ENCODE measurements around the gene ATP5F1C.
"Not testable (repeated sequence)": the region's sequence is repeated elsewhere in the genome, so short reads cannot be mapped to it uniquely, and the experiment has no call there.

ATP5F1C gene

DNA sequence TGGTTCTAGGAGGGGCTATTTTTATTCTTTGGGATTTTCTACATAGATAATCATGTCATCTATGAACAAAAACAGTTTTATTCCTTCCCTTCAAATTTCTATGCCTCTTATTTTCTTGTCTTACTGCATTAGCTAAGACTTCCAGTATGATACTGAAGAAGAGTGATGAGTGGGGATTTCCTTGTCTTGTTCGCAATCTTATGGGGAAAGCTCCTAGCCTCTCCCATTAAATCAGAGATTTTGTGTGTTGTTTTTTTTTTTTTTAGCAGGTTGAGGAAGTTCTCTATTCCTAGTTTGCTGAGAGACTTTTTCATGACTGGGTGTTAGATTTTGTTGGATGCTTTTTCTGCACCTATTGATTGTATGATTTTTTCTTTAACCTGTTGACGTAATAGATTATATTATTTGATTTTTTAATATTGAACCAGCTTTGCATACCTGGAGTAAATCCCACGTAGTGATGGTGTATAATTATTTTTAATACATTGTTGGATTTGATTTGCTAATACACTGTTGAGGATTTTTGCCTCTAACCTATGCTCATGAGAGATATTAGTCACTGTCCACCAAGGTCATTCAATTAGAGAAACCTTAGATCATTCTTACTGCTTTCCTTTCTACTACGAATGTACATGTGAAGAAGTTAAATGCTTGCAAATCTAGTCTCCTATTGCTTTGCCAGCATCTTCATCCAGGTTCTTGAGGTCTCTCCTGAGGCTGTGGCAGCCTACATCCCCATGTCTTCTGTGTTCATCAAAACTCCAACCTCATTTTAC lies 6.5 kb downstream of the ATP5F1C start:
- DNase-seq, result peak; percentile 43

DNA sequence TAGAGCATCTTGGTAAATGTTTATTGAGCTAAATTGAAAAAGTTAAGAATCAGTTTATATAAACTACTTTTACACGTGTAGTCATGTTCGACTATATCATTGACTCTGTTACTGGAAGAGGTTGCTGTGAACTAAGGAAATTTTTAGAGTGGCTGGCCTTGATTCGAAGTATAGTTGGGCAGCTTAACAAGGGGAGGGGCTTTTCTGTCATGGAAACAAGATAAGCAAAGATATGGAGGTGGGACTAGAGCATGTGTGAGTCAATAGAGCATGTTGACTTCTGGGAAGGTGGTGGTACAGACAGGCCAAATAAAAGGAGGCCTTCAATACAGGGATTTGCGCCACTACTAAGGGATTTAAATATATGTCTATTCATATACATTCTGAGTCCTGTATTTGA lies 7.6 kb downstream of the ATP5F1C start:
- DNase-seq, result no peak

DNA sequence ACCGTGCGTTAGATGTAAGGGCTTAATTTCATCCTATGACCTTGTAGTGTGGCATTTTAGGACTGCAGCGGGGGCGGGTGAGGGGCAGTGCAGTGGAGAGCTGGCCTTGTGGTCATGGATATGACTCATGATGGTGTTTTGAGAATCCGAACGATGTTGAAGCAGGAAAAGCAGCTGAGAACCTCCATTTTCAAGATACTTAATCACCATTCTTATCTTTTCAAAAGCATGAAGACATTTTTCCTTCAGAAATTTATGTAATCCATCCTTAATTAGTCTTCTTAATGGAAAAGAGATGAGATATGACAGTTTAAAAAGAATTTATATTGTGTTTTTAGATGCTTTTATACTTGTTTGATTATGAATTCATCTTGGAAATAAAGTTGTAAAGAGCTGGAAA lies 9.6 kb downstream of the ATP5F1C start:
- no peak for DNase-seq

GRCh38 chr10:7802606-7803005 lies 14.6 kb downstream of the ATP5F1C start:
- no peak for DNase-seq

- no peak for DNase-seq
Measured at GRCh38 chr10:7804216-7804615, 16.2 kb downstream of the ATP5F1C start.

- no peak for DNase-seq
Measured at GRCh38 chr10:7804741-7805140, 16.8 kb downstream of the ATP5F1C start.

- no peak for DNase-seq
Measured at GRCh38 chr10:7808686-7809267, 20.8 kb downstream of the ATP5F1C start.

- DNase-seq, result no peak
Measured at GRCh38 chr10:7810443-7810842, 22.5 kb downstream of the ATP5F1C start.

DNA sequence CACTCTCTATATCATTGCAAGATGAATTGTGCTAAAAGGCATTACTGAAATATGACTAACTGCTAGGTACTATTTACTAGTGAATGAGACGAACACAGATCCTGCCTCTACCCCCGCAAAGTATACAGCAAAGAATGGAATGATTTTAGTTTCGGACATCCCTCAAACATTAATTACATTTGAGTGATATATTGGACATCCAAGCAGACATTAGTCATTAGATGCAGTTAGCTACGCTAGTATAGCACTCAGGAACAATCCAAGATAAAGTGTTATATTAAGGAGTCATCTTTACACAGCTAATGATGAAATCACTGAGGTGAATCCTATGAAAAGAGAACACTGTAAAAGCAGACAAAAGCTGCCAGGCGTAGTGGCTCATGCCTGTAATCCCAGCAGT lies 23.0 kb downstream of the ATP5F1C start:
- no peak for DNase-seq

DNA sequence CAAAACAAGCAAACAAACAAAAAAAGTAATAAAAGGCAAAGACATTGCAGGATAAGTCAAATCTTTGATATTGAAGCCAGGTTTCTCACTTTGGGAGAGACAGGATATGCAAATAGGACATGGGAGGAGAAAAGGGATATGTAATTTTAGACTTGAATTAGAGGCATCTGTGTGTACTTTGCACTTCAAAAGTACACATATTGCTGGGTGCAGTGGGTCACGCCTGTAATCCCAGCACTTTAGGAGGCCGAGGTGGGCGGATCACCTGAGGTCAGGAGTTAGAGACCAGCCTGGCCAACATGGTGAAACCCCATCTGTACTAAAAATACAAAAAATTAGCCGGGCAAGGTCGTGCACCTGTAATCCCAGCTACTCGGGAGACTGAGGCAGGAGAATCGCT lies 23.8 kb downstream of the ATP5F1C start:
- not testable (repeated sequence) for DNase-seq

DNA sequence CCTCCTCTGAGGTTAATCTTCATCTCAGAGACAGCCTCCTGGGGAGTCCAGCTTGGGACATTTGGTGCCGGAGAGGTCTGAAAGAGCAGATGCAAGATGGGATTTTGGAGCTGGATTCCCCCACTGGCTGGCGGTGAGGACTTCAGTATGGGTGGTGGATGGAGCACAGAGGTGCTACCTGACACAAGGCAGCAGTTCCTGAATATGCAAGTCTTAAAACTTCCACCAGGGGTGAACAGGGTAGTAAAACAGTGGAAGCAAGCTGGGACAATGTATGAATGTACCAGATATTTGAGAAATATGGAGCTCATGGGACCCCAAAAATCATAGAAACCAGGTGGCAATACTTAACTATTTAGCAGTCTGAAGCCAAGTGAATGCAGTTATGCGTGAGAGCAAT lies 25.5 kb downstream of the ATP5F1C start:
- DNase-seq, result no peak

DNA sequence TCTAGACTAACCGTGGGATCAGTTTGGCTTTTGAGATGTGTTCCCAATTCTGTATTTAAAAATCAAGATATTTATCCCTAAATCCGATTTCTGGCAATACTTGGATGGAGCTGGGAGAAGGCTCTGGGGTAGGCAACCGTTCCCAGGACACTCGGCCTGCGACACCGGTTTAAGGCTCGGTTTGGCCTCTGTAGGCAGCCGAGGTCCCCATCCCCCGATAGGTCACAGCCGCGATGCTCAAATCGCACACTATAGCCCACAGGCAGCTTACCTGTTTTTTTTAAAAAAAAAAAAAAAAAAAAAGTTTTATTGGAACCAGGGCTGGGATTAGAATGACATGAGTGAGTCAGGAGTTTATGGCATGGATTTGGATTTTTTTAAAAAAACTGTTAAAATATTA lies 29.6 kb downstream of the ATP5F1C start:
- DNase-seq, result no peak

- DNase-seq, result peak; percentile 0
Measured at GRCh38 chr10:7817984-7818294, 30.0 kb downstream of the ATP5F1C start.

DNA sequence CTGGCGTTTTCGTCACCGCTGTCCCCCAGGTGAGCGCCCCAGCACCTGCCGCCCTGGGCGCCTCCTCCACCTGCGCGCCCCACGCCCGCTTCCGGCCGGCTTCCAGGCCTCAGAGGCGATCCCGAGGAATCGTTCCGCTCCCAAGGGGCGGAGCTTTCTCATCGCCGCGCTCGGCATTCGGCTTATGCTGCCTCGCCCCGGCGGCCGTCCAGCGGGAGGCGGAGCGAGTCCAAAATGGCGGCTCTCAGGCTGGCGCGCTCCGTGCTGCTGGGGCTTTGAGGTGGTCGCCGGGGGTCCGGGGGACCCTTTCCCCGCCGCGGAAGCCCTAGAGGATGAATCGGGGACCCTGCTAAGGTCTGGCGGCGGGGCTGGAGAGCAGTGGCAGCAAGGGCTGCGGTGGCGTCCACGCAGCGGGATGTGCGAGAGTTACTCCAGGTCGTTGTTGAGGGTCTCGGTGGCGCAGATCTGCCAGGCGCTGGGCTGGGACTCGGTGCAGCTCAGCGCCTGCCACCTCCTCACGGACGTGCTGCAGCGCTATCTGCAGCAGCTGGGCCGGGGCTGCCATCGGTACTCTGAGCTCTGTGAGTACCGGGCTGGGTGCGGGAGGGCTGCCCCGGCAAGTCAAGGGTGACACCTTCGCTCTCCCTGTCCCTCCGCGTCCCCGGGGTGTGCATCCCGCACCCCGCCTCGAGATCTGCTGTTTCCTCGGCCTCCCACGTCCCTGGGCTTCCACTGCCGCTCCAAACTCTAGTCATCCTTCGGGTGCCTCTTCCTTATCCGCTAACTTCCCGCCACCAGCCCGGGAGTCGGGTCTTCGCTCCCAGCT lies 30.5 kb downstream of the ATP5F1C start, which contains the start of gene TAF3:
TAF3 (plus strand) TSS at position 211 of the 826 bp plus-strand sequence; CDS start at position 416, 205 bp downstream.
- DNase-seq, result peak; percentile 87

DNA sequence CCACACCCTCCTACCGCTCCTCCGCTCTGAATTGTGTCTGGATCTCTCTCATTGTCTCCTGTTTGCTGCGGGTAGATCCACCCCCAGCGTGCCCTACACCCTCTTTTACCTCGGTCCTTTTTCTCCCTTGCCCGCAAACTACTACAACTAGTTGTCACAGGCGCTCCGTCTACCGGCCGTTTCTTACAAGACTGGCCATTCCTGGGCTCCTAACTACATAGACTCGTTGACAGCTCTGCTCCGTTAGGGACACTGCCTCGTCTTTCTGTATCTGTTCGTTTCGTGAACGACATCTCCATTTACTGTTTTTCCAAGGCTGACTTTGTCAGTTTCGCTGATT lies 31.1 kb downstream of the ATP5F1C start:
- DNase-seq, result peak; percentile 59

- DNase-seq, result no peak
Measured at GRCh38 chr10:7824251-7824650, 36.3 kb downstream of the ATP5F1C start.

- DNase-seq, result no peak
Measured at GRCh38 chr10:7826971-7827370, 39.0 kb downstream of the ATP5F1C start.

- no peak for DNase-seq
Measured at GRCh38 chr10:7829289-7829834, 41.4 kb downstream of the ATP5F1C start.

DNA sequence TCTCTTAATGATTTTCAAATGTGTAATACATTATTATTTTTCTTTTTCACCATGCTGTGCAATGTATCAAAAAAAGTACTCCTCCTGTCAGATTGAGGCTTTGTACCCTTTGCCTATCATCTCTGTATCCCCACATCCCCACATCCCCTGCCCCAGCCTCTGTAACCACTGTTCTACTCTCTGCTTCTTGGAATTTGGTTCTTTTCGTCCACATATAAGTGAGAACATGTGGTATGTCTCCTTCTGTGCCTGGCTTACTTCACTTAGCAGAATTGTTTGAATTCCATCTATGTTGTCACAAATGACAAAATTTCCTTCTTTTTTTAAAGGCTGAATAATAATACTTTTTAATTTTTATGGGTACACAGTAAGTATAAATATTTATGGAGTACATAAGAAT lies 44.1 kb downstream of the ATP5F1C start:
- no peak for DNase-seq

DNA sequence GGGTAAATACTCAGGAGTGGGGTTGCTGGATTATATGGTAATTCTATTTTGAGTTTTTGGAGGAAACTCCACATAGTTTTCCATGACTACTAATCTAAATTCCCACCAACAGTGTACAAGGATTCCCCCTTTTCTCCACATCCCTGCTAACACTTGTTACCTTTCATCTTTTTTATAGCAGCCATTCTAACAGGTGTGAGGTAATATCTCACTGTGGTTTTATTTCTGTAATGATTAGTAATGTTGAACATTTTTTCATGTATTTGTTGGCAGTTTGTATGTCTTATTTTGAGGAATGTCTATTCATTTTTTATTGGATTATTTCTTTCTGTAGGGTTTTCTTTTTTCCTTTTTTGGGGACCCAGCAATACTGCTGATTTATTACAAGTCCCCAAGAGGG lies 45.2 kb downstream of the ATP5F1C start:
- DNase-seq, result no peak

- no peak for DNase-seq
Measured at GRCh38 chr10:7834262-7834661, 46.3 kb downstream of the ATP5F1C start.

- DNase-seq, result no peak
Measured at GRCh38 chr10:7836571-7836970, 48.6 kb downstream of the ATP5F1C start.

DNA sequence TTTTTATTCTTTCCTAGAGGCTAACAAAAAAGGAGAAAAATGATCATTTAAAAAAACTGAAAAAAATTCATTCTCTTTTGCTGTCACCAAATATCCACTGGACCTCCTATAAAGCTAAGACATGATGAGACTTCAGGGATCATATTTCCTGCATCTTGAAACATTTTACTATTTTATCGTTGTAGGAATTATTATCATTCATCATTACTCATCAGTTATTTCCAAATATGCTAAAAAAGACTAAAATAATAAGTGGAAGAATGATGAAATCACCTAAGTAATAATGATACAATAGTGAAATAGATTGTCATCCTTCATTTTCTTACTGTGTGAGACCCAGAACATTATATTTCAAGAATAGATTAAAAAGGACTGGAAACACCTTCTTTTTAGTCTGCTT lies 58.6 kb downstream of the ATP5F1C start:
- DNase-seq, result no peak
